ENCODE measurements around the gene DDI2.
"Not testable (repeated sequence)": the region's sequence is repeated elsewhere in the genome, so short reads cannot be mapped to it uniquely, and the experiment has no call there.

DDI2 gene

GRCh38 chr1:15592285-15592684 lies 25.0 kb upstream of the DDI2 start:
- no peak for DNase-seq (ENCODE audit: low read depth)
- no peak for TF ChIP-seq CTCF (IDR thresholded peaks at IDR 0.05; ENCODE audit: control insufficient read depth, insufficient read depth, low read depth, low read length, missing control alignments)
- no peak overlapping the region for H3K4me3 ChIP-seq (ENCODE audit: control insufficient read depth, low read depth, low read length)

GRCh38 chr1:15595809-15596617 lies 21.2 kb upstream of the DDI2 start:
- H3K4me3 ChIP-seq (ENCODE audit: control insufficient read depth, low read depth, low read length), result no peak overlapping the region
- DNase-seq (ENCODE audit: low read depth), result no peak
- no peak for TF ChIP-seq CTCF (IDR thresholded peaks at IDR 0.05; ENCODE audit: control insufficient read depth, insufficient read depth, low read depth, low read length, missing control alignments)

DNA sequence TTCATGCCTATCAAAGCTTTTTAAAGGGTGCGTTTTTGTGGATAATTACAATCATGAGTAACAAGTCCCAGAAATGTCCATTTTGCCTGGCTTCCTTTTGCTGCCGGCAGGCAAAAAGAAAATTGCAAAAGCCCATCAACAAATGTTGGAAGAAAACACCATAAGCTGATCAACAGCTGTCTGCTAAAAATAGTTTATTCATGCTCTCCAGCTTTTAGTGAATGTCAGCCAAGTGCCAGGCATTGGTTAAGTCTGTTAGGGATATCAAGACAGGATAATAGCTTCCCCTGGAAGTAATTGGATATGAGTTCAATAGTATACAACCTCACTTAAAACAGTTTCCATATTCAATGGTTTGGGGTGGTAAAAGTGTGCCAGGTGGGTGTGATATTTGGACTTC lies 18.8 kb upstream of the DDI2 start:
- TF ChIP-seq CTCF (IDR thresholded peaks at IDR 0.05; ENCODE audit: control insufficient read depth, insufficient read depth, low read depth, low read length, missing control alignments), result no peak
- no peak overlapping the region for H3K4me3 ChIP-seq (ENCODE audit: control insufficient read depth, low read depth, low read length)
- DNase-seq (ENCODE audit: low read depth), result no peak

DNA sequence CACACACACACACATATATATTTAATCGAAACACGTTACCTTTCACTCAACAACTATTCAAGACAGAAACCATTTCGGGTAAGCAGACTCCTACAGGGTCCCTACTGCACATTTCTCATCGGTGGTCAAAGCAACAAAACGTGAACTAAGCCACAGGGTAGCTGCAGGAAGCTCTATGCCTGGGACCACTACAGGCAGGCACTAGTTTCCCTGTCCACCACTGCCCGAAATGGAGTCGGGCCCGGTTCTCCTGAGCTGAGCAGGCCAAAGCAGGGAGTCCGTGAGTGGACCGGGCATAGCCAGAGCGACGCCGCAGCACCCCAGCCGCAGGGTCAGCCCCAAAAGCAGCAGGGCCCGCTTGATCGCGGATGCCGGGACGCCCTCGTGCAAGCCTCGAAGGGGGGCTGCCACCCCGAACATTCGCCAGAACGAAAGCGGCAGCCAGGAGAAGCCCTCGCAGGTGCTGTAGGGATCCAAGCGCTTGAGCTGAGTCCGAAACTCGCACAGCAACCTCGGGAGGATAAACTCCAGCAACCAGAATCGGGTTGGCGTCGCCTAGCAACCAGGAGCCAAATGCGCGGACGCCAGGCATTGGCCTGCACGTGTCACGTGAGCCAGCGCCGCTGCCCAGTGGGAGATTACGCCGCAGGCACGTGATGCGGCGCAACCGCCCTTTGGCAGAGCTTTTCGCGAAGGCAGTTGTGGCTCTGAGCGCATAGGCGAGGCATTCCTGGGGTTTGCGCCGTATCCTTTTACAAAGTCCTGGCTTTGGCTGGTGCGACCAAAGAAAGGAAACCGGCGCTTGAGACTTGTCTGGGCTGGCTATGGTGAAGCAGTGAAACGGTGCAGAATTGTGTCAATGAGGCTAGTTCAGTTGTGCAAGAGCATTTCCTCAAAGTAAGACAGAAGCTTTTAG lies 13.9 kb upstream of the DDI2 start:
- H3K4me3 ChIP-seq (ENCODE audit: control insufficient read depth, low read depth, low read length), result peak overlapping the region; percentile 61

GRCh38 chr1:15603966-15604282 lies 13.3 kb upstream of the DDI2 start:
- peak overlapping the region; percentile 61 for H3K4me3 ChIP-seq (ENCODE audit: control insufficient read depth, low read depth, low read length)
- not testable (repeated sequence) for DNase-seq (ENCODE audit: low read depth)

More for the DNA sequence above, 13.9 kb upstream of the DDI2 start:
- DNase-seq (ENCODE audit: low read depth), result peak; percentile 67
- no peak for TF ChIP-seq CTCF (IDR thresholded peaks at IDR 0.05; ENCODE audit: control insufficient read depth, insufficient read depth, low read depth, low read length, missing control alignments)

- not testable (repeated sequence) for H3K4me3 ChIP-seq (ENCODE audit: control insufficient read depth, low read depth, low read length); DNase-seq (ENCODE audit: low read depth)
These were observed 12.9 kb upstream of the DDI2 start for GRCh38 chr1:15604400-15604799.

DNA sequence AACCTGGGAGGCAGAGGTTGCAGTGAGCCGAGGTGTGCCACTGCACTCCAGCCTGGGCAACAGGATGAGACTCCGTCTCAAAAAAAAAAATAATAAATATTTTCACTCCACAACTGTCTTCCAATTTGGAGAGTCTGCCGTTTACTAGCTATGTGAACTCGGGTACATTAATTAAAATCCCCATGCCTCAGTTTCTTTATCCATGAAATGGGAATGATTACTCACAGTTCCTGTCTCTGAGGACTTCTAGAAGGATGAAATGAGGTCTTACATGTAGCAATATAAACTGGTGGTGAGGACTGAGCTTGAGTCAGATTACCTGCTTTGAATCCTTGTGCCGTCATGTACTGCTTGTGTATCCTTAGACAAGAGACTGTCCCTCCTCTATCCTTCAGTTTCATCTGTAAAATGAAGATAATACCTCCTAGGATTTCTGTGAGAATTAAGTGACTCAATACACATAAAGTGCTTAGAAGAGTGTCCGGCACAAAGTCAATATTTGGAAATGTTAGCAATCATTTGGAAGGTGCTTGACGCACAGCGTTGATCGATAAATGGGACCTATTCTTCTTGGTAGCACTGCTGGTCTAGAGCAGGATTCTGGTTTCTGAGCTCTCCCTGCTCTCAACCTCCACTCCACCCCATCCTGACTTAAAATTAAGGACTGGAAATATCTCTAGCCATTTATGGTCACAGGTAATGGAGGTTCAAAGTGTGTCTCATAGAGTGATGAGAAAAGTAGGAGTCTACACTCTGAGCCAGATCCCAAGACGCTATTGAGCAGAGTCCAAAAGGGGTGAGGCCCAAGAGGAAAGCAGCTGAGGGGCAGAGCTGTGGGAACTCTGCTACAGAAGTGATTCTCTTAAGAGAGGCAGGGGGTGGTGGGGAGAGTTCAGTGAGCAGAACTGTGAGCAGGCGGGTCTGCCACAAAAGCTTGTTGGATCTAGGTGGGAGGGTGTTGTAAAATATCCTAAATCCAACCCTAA lies 11.6 kb upstream of the DDI2 start:
- no peak for DNase-seq (ENCODE audit: low read depth)
- TF ChIP-seq CTCF (IDR thresholded peaks at IDR 0.05; ENCODE audit: control insufficient read depth, insufficient read depth, low read depth, low read length, missing control alignments), result no peak
- no peak overlapping the region for H3K4me3 ChIP-seq (ENCODE audit: control insufficient read depth, low read depth, low read length)
